Gastroesophageal sphincter (tissue), 4 donors: Measurements from ENCODE around the gene VTI1A. TPM values are rescaled to one million over a fixed set of nuclear protein-coding genes. Genes with fewer than 3 reads are reported as not detected.

Source experiments
- ATAC-seq: fragments of 150-250 bp; one replicate; pipeline ENCODE4 v1.9.1; 2016; ENCODE audit warnings: mild to moderate bottlenecking, moderate library complexity
- H3K27ac ChIP-seq, 4 donors: fragments of 200-600 bp; sonication (generic) in 3 of 4; 1 replicate in 3 of 4; 2 replicates in 1 of 4; pipeline ENCODE4 v1.5.1; 2016 to 2019
- H3K27me3 ChIP-seq: fragments of 200-600 bp; sonication (generic); one replicate; pipeline ENCODE4 v1.5.1; 2019
- H3K36me3 ChIP-seq, 2 donors: fragments of 200-600 bp; sonication (generic); one replicate each; pipeline ENCODE4 v1.5.1; 2019; ENCODE audit warnings: control low read depth in 1 of 2
- H3K4me1 ChIP-seq, 3 donors: fragments of 200-600 bp; sonication (generic); 1 replicate in 2 of 3; 2 replicates in 1 of 3; pipeline ENCODE4 v1.5.1; 2016 to 2019; ENCODE audit warnings: control low read depth in 2 of 3
- H3K4me3 ChIP-seq, 2 donors: fragments of 200-600 bp; sonication (generic); one replicate each; pipeline ENCODE4 v1.5.1; 2019; ENCODE audit warnings: mild to moderate bottlenecking in 1 of 2, moderate library complexity in 1 of 2
- H3K9me3 ChIP-seq, 3 donors: fragments of 200-600 bp; sonication (generic); one replicate each; pipeline ENCODE4 v1.5.1; 2017 to 2019; ENCODE audit warnings: control low read depth in 2 of 3
- EP300 ChIP-seq: sonication (generic); formaldehyde crosslinking; IDR thresholded peaks from one replicate; pipeline ENCODE4 v1.6.1; 2017; ENCODE audit warnings: antibody characterized with exemption, mild to moderate bottlenecking
- POLR2A ChIP-seq, 2 donors: fragments of 450-650 bp; IDR thresholded peaks; one replicate each; pipeline ENCODE4 v1.6.1; 2017; ENCODE audit warnings: antibody characterized with exemption in 2 of 2, mild to moderate bottlenecking in 2 of 2, moderate library complexity in 1 of 2
- POLR2AphosphoS5 ChIP-seq: sonication (generic); formaldehyde crosslinking; IDR thresholded peaks from one replicate; pipeline ENCODE4 v1.6.1; 2017; ENCODE audit warnings: antibody characterized with exemption
- WGBS, 2 donors: methylation state at CpG; one replicate each; pipeline ENCODE4 v1.1.5; 2018; ENCODE audit warnings: low coverage in 1 of 2; 5-methylcytosine and 5-hydroxymethylcytosine counted together
- total RNA-seq, 4 donors: library from RNA; depleted of rRNA; stranded (reverse); fragments of >200 nt; gene quantifications; one replicate each; pipeline ENCODE4 v1.1.0, GENCODE V29; 2016
- TF ChIP-seq, protein P1 (sequence below), 4 experiments: fragments of 200-600 bp in 2 of 4; fragments of 450-650 bp in 2 of 4; sonication (generic) in 1 of 4; IDR thresholded peaks; one replicate each; pipeline ENCODE4 v1.5.1; 2017 to 2019; ENCODE audit warnings: antibody characterized with exemption in 4 of 4, mild to moderate bottlenecking in 2 of 4, moderate library complexity in 2 of 4

Gene VTI1A
- total RNA-seq, 4 donors from 2014 or later, result 19.6 to 81.9 (median 43.1) TPM

DNA sequence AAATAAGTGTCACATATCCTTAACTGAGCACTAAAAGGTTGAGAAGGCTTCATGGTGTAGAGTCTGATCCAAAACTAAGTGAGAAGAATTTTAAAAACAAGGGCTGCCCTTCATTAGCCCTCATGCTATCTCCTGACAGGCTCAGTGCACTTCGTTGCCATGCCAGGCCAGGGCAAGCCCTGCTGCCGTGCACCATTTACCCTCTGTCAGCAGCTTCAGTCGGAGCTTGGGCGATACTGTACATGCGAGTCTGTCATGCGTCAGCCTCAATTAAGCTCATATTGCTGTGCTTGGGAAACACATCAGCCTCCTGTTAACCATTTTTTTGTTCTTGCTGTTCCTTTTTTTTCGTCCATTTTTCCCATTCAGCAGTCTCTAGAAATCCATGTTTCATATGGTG is 166.6 kb downstream of the VTI1A start:
- no peak for ATAC-seq
- Histone ChIP-seq H3K27ac (no peak overlapping the region), H3K36me3 (no peaks in the 10 kb centered on the region), H3K4me3 (no peak overlapping the region), H3K27me3 (no peaks in the 10 kb centered on the region), H3K4me1 (no peaks in the 10 kb centered on the region), H3K9me3 (peaks cover 0 to 4% (median 0%) of the 10 kb centered on the region in 3 donors)
- 84 to 100% methylated on average over 7 of the region's 7 CpGs for WGBS, 2 donors
- no peak for TF ChIP-seq POLR2AphosphoS5
- no peak for TF ChIP-seq POLR2A (IDR thresholded peaks at IDR 0.05)
- no peak for TF ChIP-seq EP300
- TF ChIP-seq, protein P1, sequence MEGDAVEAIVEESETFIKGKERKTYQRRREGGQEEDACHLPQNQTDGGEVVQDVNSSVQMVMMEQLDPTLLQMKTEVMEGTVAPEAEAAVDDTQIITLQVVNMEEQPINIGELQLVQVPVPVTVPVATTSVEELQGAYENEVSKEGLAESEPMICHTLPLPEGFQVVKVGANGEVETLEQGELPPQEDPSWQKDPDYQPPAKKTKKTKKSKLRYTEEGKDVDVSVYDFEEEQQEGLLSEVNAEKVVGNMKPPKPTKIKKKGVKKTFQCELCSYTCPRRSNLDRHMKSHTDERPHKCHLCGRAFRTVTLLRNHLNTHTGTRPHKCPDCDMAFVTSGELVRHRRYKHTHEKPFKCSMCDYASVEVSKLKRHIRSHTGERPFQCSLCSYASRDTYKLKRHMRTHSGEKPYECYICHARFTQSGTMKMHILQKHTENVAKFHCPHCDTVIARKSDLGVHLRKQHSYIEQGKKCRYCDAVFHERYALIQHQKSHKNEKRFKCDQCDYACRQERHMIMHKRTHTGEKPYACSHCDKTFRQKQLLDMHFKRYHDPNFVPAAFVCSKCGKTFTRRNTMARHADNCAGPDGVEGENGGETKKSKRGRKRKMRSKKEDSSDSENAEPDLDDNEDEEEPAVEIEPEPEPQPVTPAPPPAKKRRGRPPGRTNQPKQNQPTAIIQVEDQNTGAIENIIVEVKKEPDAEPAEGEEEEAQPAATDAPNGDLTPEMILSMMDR (IDR thresholded peaks at IDR 0.05), result no peak

DNA sequence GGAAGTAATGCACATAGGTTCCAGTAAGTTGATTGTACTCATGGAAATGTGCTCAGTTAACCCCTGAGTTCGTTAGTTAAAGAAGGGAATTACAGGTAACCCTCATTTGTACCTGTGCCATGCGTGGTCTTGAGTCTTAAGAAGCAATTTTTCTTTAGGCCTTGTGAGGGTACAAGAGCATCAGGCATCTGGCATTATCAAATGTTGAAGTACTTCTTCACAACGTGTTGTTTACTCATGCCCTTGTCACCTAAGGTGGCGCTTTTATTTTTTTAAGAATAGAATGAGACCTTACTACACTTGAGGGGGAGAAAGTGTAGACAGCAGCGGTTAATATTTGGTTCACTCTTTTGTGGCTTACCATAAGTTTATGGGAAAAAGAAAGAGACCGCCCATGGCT is 167.1 kb downstream of the VTI1A start:
- Histone ChIP-seq H3K27me3 (no peaks in the 10 kb centered on the region), H3K27ac (no peak overlapping the region), H3K4me1 (no peaks in the 10 kb centered on the region), H3K9me3 (peaks cover 0 to 4% (median 0%) of the 10 kb centered on the region in 3 donors), H3K36me3 (no peaks in the 10 kb centered on the region), H3K4me3 (no peak overlapping the region)
- ATAC-seq, result no peak
- WGBS, 2 donors, result 88 to 91% methylated on average over 6 of the region's 6 CpGs
- TF ChIP-seq, protein P1 (IDR thresholded peaks at IDR 0.05), result no peak
- TF ChIP-seq POLR2A (IDR thresholded peaks at IDR 0.05) (no peak), POLR2AphosphoS5 (no peak), EP300 (no peak)

DNA sequence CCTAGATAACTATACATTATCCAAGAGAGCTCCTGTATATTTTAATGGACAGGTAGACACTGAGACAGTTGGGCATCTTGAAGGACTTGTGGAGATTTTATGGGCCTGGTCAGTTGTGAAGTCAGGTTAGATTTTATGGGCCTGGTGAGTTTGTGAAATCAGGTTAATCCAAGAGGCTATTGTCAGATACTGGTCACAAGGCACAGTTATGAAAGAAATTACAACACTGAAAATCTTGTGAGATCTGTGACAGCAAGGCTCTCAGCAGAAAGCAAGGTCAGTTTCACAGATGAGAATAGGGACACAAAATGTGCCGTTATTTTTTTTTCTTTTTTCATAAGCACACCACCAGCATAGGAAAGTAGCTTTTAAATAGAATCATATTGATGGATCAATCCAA is 167.6 kb downstream of the VTI1A start:
- Histone ChIP-seq H3K9me3 (peaks cover 0 to 4% (median 0%) of the 10 kb centered on the region in 3 donors), H3K27me3 (no peaks in the 10 kb centered on the region), H3K4me3 (no peak overlapping the region), H3K27ac (no peak overlapping the region), H3K36me3 (no peaks in the 10 kb centered on the region), H3K4me1 (no peaks in the 10 kb centered on the region)
- WGBS, 2 donors, result 82 to 100% methylated on average over 1 of the region's 1 CpG
- TF ChIP-seq EP300 (no peak), POLR2A (IDR thresholded peaks at IDR 0.05) (no peak), POLR2AphosphoS5 (no peak)
- TF ChIP-seq, protein P1 (IDR thresholded peaks at IDR 0.05), result no peak
- no peak for ATAC-seq

DNA sequence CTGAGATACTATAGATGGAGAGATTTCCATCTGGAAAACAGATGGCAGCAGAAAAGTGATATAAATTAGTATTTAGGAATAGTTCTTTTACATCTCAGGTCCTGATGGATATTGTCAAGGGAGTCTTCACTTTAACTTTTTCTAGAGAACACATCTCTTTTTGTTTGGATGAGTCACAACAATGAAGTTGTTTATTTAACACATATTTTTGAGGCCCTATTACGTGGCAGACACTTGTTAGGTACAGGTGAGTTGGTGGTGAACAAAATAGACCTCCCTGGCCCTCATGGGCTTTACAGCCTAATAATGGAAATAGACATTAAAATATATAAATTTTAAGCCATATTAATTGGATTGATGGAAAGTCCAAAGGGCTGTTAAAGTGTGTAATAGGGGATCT is 168.3 kb downstream of the VTI1A start:
- no peak overlapping the region for H3K27ac ChIP-seq
- peaks cover 0 to 4% (median 0%) of the 10 kb centered on the region in 3 donors for H3K9me3 ChIP-seq
- 86 to 100% methylated on average over 1 of the region's 1 CpG for WGBS, 2 donors
- no peak for ATAC-seq
- no peak overlapping the region for H3K4me3 ChIP-seq
- H3K4me1 ChIP-seq, result no peaks in the 10 kb centered on the region
- TF ChIP-seq POLR2A (IDR thresholded peaks at IDR 0.05) (no peak), EP300 (no peak), POLR2AphosphoS5 (no peak)
- TF ChIP-seq, protein P1 (IDR thresholded peaks at IDR 0.05), result no peak
- H3K36me3 ChIP-seq, result no peaks in the 10 kb centered on the region
- H3K27me3 ChIP-seq, result no peaks in the 10 kb centered on the region

DNA sequence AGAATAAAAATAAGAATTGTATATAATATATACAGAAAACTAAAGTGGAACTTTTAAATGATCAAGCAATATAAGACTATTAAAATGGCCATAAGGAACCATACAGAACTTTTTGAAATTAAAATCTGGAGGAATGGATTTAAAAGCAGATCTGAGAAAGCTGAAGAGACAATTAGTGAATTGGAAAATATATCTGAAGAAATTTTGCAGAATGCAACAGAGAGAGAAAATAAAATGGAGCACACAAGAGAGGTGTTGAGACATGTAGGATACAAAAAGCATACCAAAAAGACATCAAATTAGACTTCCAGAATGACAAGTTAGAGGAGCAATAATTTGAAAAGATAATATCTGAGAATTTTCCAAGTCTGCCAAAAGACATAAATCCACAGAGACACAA is 169.6 kb downstream of the VTI1A start:
- H3K36me3 ChIP-seq, result no peaks in the 10 kb centered on the region

More for the DNA sequence above, 169.6 kb downstream of the VTI1A start:
- no peak for ATAC-seq
- Histone ChIP-seq H3K9me3 (peaks cover 0 to 4% (median 0%) of the 10 kb centered on the region in 3 donors), H3K4me3 (no peak overlapping the region), H3K27ac (no peak overlapping the region), H3K4me1 (no peaks in the 10 kb centered on the region), H3K27me3 (no peaks in the 10 kb centered on the region)
- TF ChIP-seq POLR2AphosphoS5 (no peak), EP300 (no peak), POLR2A (IDR thresholded peaks at IDR 0.05) (no peak)
- TF ChIP-seq, protein P1 (IDR thresholded peaks at IDR 0.05), result no peak
